Neuronal stem cell (in vitro differentiated cells): ENCODE data around the gene MYLK3.

Source experiments
- DNase-seq: peaks from one replicate; pipeline ENCODE4 v3.0.0-alpha.2; 2013; ENCODE audit warnings: low spot score
- H2AFZ ChIP-seq: one replicate; pipeline ENCODE4 v1.6.1; 2013; ENCODE audit warnings: mild to moderate bottlenecking, low read length, inconsistent platforms
- H2AK5ac ChIP-seq: 2 replicates; pipeline ENCODE4 v1.6.1; 2013; ENCODE audit warnings: low read depth, mild to moderate bottlenecking, inconsistent platforms, low read length, moderate library complexity, mixed read lengths
- H2BK120ac ChIP-seq: 2 replicates; pipeline ENCODE4 v1.6.1; 2013; ENCODE audit warnings: low read depth, mild to moderate bottlenecking, inconsistent platforms, low read length, moderate library complexity, mixed read lengths
- H2BK12ac ChIP-seq: one replicate; pipeline ENCODE4 v1.6.1; 2013; ENCODE audit warnings: low read length, inconsistent platforms
- H2BK15ac ChIP-seq: 2 replicates; pipeline ENCODE4 v1.6.1; 2013; ENCODE audit warnings: mild to moderate bottlenecking, low read length, inconsistent platforms, mixed read lengths
- H2BK5ac ChIP-seq: one replicate; pipeline ENCODE4 v1.6.1; 2013; ENCODE audit warnings: inconsistent platforms, mild to moderate bottlenecking, low read length, moderate library complexity
- H3K14ac ChIP-seq: one replicate; pipeline ENCODE4 v1.6.1; 2013; ENCODE audit warnings: low read length, inconsistent platforms
- H3K18ac ChIP-seq: 2 replicates; pipeline ENCODE4 v1.6.1; 2013; ENCODE audit warnings: low read length, inconsistent platforms
- H3K23ac ChIP-seq: 2 replicates; pipeline ENCODE4 v1.6.1; 2013; ENCODE audit warnings: low read depth, mild to moderate bottlenecking, mixed read lengths, low read length, inconsistent platforms; ENCODE audit not compliant: poor library complexity
- H3K27ac ChIP-seq: replicated peaks from 3 replicates; pipeline ENCODE4 v1.5.1; 2013; ENCODE audit warnings: low read length, inconsistent platforms
- H3K27me3 ChIP-seq, 3 experiments: 2 replicates each; pipeline ENCODE4 v1.6.1; 2013; ENCODE audit warnings: low read length in 3 of 3, mild to moderate bottlenecking in 2 of 3, inconsistent platforms in 1 of 3, low read depth in 1 of 3, mixed read lengths in 1 of 3, moderate library complexity in 1 of 3; ENCODE audit not compliant: control insufficient read depth in 3 of 3, insufficient read depth in 3 of 3
- H3K36me3 ChIP-seq, 2 donors: replicated peaks in 1 of 2; 2 replicates each; pipeline ENCODE4 v1.6.1; 2013; ENCODE audit warnings: low read length in 2 of 2; ENCODE audit not compliant: control insufficient read depth in 2 of 2, insufficient read depth in 2 of 2
- H3K4ac ChIP-seq: 2 replicates; pipeline ENCODE4 v1.6.1; 2013; ENCODE audit warnings: inconsistent platforms, mild to moderate bottlenecking, low read length, moderate library complexity
- H3K4me1 ChIP-seq, 2 donors: 1 replicate in 1 of 2; 2 replicates in 1 of 2; pipeline ENCODE4 v1.6.1; 2013; ENCODE audit warnings: low read length in 2 of 2, low read depth in 1 of 2; ENCODE audit not compliant: control insufficient read depth in 2 of 2, insufficient read depth in 1 of 2
- H3K4me2 ChIP-seq: one replicate; pipeline ENCODE4 v1.6.1; 2013; ENCODE audit warnings: mild to moderate bottlenecking, low read length, inconsistent platforms; ENCODE audit not compliant: insufficient read depth, poor library complexity, severe bottlenecking
- H3K4me3 ChIP-seq, 2 donors: 2 replicates each; pipeline ENCODE4 v1.5.1; 2013; ENCODE audit warnings: low read length in 2 of 2, mild to moderate bottlenecking in 2 of 2, inconsistent platforms in 1 of 2, moderate library complexity in 1 of 2
- H3K79me1 ChIP-seq: one replicate; pipeline ENCODE4 v1.6.1; 2013; ENCODE audit warnings: low read depth, mild to moderate bottlenecking, inconsistent platforms, low read length, moderate library complexity
- H3K9ac ChIP-seq: one replicate; pipeline ENCODE4 v1.6.1; 2013; ENCODE audit warnings: mild to moderate bottlenecking, low read depth, low read length, inconsistent platforms; ENCODE audit not compliant: poor library complexity
- H3K9me3 ChIP-seq, 2 donors: replicated peaks in 1 of 2; 2 replicates each; pipeline versions ENCODE3 to v1.6.1; 2013; ENCODE audit warnings: low read length in 2 of 2, mild to moderate bottlenecking in 2 of 2, inconsistent platforms in 1 of 2, low read depth in 1 of 2, mixed read lengths in 1 of 2, moderate library complexity in 1 of 2; ENCODE audit not compliant: control insufficient read depth in 2 of 2, insufficient read depth in 1 of 2
- H4K8ac ChIP-seq: one replicate; pipeline ENCODE4 v1.6.1; 2013; ENCODE audit warnings: low read depth, mild to moderate bottlenecking, inconsistent platforms, low read length, moderate library complexity
- H4K91ac ChIP-seq: one replicate; pipeline ENCODE4 v1.6.1; 2013; ENCODE audit warnings: low read length, low read depth, mild to moderate bottlenecking, inconsistent platforms; ENCODE audit not compliant: poor library complexity
- WGBS, 2 donors: extraction: QIAGEN DNeasy Blood & Tissue Kit; methylation state at CpG; one replicate each; pipeline ENCODE4 v1.1.7; 2013; ENCODE audit warnings: missing lambda C conversion rate in 2 of 2, mixed read lengths in 1 of 2; ENCODE audit not compliant: insufficient read length in 2 of 2, insufficient replicate concordance in 1 of 2; ENCODE audit errors: extremely low coverage in 2 of 2; 5-methylcytosine and 5-hydroxymethylcytosine counted together

MYLK3 gene

GRCh38 chr16:46714797-46715591, 33.1 kb downstream of the MYLK3 start:
- no peak overlapping the region for H3K9ac ChIP-seq
- no peak overlapping the region for H3K4me3 ChIP-seq
- WGBS, 2 donors, result no CpG with 5 or more reads among the region's 7 CpGs
- no peak overlapping the region for H3K18ac ChIP-seq
- H2BK5ac ChIP-seq, result no peak overlapping the region
- H3K9me3 ChIP-seq, result no peaks in the 10 kb centered on the region
- no peak overlapping the region for H2AK5ac ChIP-seq
- H4K8ac ChIP-seq, result no peak overlapping the region
- no peak overlapping the region for H3K4ac ChIP-seq
- H3K4me2 ChIP-seq, result no peak overlapping the region
- no peak overlapping the region for H3K23ac ChIP-seq
- no peak overlapping the region for H4K91ac ChIP-seq
- no peak overlapping the region for H2AFZ ChIP-seq
- no peak overlapping the region for H3K14ac ChIP-seq
- peaks cover 0 to 1% (median 0%) of the 10 kb centered on the region in 3 experiments for H3K27me3 ChIP-seq
- H2BK120ac ChIP-seq, result no peak overlapping the region
- DNase-seq, result no peak
- H3K79me1 ChIP-seq, result no peaks in the 10 kb centered on the region
- H3K4me1 ChIP-seq, result no peaks in the 10 kb centered on the region
- no peak overlapping the region for H3K27ac ChIP-seq
- H2BK15ac ChIP-seq, result no peak overlapping the region
- no peaks in the 10 kb centered on the region for H3K36me3 ChIP-seq
- H2BK12ac ChIP-seq, result no peak overlapping the region

GRCh38 chr16:46713634-46714033, 34.5 kb downstream of the MYLK3 start:
- Histone ChIP-seq H3K9ac (no peak overlapping the region), H2AK5ac (no peak overlapping the region), H3K4me1 (no peaks in the 10 kb centered on the region), H3K27me3 (peaks cover 0 to 1% (median 0%) of the 10 kb centered on the region in 3 experiments), H3K36me3 (no peaks in the 10 kb centered on the region), H2BK12ac (no peak overlapping the region), H3K9me3 (no peaks in the 10 kb centered on the region), H3K18ac (no peak overlapping the region), H2BK15ac (no peak overlapping the region), H2AFZ (no peak overlapping the region), H3K23ac (no peak overlapping the region), H3K27ac (no peak overlapping the region), H3K4me3 (no peak overlapping the region), H3K79me1 (no peaks in the 10 kb centered on the region), H2BK120ac (no peak overlapping the region), H3K4me2 (no peak overlapping the region), H4K8ac (no peak overlapping the region), H2BK5ac (no peak overlapping the region), H3K4ac (no peak overlapping the region), H4K91ac (no peak overlapping the region), H3K14ac (no peak overlapping the region)
- DNase-seq, result no peak
- no CpG with 5 or more reads among the region's 3 CpGs for WGBS, 2 donors

- Histone ChIP-seq H2BK120ac (no peak overlapping the region), H3K4me1 (no peaks in the 10 kb centered on the region), H3K27me3 (peaks cover 0 to 1% (median 0%) of the 10 kb centered on the region in 3 experiments), H3K27ac (no peak overlapping the region), H3K4ac (no peak overlapping the region), H4K91ac (no peak overlapping the region), H3K36me3 (no peaks in the 10 kb centered on the region), H3K4me2 (no peak overlapping the region), H2AFZ (no peak overlapping the region), H2BK12ac (no peak overlapping the region), H3K9ac (no peak overlapping the region), H2AK5ac (no peak overlapping the region), H3K9me3 (no peaks in the 10 kb centered on the region), H3K79me1 (no peaks in the 10 kb centered on the region), H3K14ac (no peak overlapping the region), H2BK5ac (no peak overlapping the region), H4K8ac (no peak overlapping the region), H3K18ac (no peak overlapping the region), H2BK15ac (no peak overlapping the region), H3K23ac (no peak overlapping the region), H3K4me3 (no peak overlapping the region)
- no CpG with 5 or more reads among the region's 3 CpGs for WGBS, 2 donors
- DNase-seq, result no peak
Observed at GRCh38 chr16:46712911-46713310, 35.2 kb downstream of the MYLK3 start.

GRCh38 chr16:46711106-46712058, 36.8 kb downstream of the MYLK3 start:
- no peaks in the 10 kb centered on the region for H3K79me1 ChIP-seq
- peak overlapping the region; percentile 32 for H3K14ac ChIP-seq
- H2BK120ac ChIP-seq, result no peak overlapping the region
- no peak overlapping the region for H2BK15ac ChIP-seq
- H3K27ac ChIP-seq, result no peak overlapping the region
- no peak overlapping the region for H4K91ac ChIP-seq
- H2AFZ ChIP-seq, result no peak overlapping the region
- no peak overlapping the region for H3K23ac ChIP-seq
- H3K18ac ChIP-seq, result no peak overlapping the region
- WGBS, 2 donors, result no CpG with 5 or more reads among the region's 10 CpGs
- peaks cover 0 to 1% (median 0%) of the 10 kb centered on the region in 3 experiments for H3K27me3 ChIP-seq
- H3K9ac ChIP-seq, result peak overlapping the region; percentile 56
- H3K4me1 ChIP-seq, result no peaks in the 10 kb centered on the region
- H3K9me3 ChIP-seq, result no peaks in the 10 kb centered on the region
- no peak overlapping the region for H2BK5ac ChIP-seq
- H2AK5ac ChIP-seq, result no peak overlapping the region
- H3K4me2 ChIP-seq, result no peak overlapping the region
- H3K36me3 ChIP-seq, result no peaks in the 10 kb centered on the region
- DNase-seq, result no peak
- no peak overlapping the region for H3K4ac ChIP-seq
- no peak overlapping the region for H4K8ac ChIP-seq
- H2BK12ac ChIP-seq, result no peak overlapping the region
- H3K4me3 ChIP-seq, result no peak overlapping the region
